Measurements from ENCODE around the gene CARD8. TPM values are rescaled to one million over a fixed set of nuclear protein-coding genes. Genes with fewer than 3 reads are reported as not detected.
"Not testable (repeated sequence)": the region's sequence is repeated elsewhere in the genome, so short reads cannot be mapped to it uniquely, and the experiment has no call there.

Gene CARD8
- total RNA-seq, 1 donor from 2014 or later = 11.6 TPM

GRCh38 chr19:48258992-48259391, 3.3 kb upstream of the CARD8 start:
- not testable (repeated sequence) for ATAC-seq

- no peak for ATAC-seq
Measured at GRCh38 chr19:48258350-48258749, 2.6 kb upstream of the CARD8 start.

GRCh38 chr19:48254529-48254970, 1.2 kb downstream of the CARD8 start:
- ATAC-seq = no peak

GRCh38 chr19:48253999-48254398, 1.7 kb downstream of the CARD8 start:
- no peak for ATAC-seq

GRCh38 chr19:48252609-48253008, 3.1 kb downstream of the CARD8 start:
- ATAC-seq = no peak

GRCh38 chr19:48250290-48251025, 5.3 kb downstream of the CARD8 start:
- no peak for ATAC-seq

GRCh38 chr19:48249502-48250014, 6.2 kb downstream of the CARD8 start:
- peak; percentile 69 for ATAC-seq

GRCh38 chr19:48248081-48248833, 7.5 kb downstream of the CARD8 start:
- no peak for ATAC-seq

- ATAC-seq = no peak
Measured at GRCh38 chr19:48247212-48247611, 8.5 kb downstream of the CARD8 start.

- no peak for ATAC-seq
Measured at GRCh38 chr19:48246101-48246500, 9.6 kb downstream of the CARD8 start.

- no peak for ATAC-seq
Measured at GRCh38 chr19:48244281-48244680, 11.4 kb downstream of the CARD8 start.

- ATAC-seq = not testable (repeated sequence)
Measured at GRCh38 chr19:48241771-48242170, 13.9 kb downstream of the CARD8 start.

GRCh38 chr19:48239582-48240141, 16.1 kb downstream of the CARD8 start:
- no peak for ATAC-seq

- no peak for ATAC-seq
Measured at GRCh38 chr19:48239120-48239519, 16.6 kb downstream of the CARD8 start.

GRCh38 chr19:48237057-48237456, 18.7 kb downstream of the CARD8 start:
- no peak for ATAC-seq

GRCh38 chr19:48230555-48231129, 25.1 kb downstream of the CARD8 start:
- ATAC-seq = no peak

- ATAC-seq = no peak
Measured at GRCh38 chr19:48221628-48222027, 34.1 kb downstream of the CARD8 start.

- not testable (repeated sequence) for ATAC-seq
Measured at GRCh38 chr19:48220784-48221183, 34.9 kb downstream of the CARD8 start.

GRCh38 chr19:48218997-48219396, 36.7 kb downstream of the CARD8 start:
- ATAC-seq = no peak

GRCh38 chr19:48216933-48217332, 38.8 kb downstream of the CARD8 start:
- no peak for ATAC-seq

- no peak for ATAC-seq
Measured at GRCh38 chr19:48213959-48214358, 41.8 kb downstream of the CARD8 start.

- no peak for ATAC-seq
Measured at GRCh38 chr19:48210005-48210404, 45.7 kb downstream of the CARD8 start.
